Activated B cell treated with CpG ODN at 0.5 μM for 24 hours (primary cell): ENCODE measurements around the gene DRC1. TPM values are rescaled to one million over a fixed set of nuclear protein-coding genes. Genes with fewer than 3 reads are reported as not detected.

ENCODE experiments used
- ATAC-seq: fragments of 200-7000 bp; cut with Tn5 transposase; one replicate; pipeline ENCODE4 v1.10.0; 2021; ENCODE audit warnings: low read depth, mild to moderate bottlenecking, moderate library complexity
- CTCF ChIA-PET: fragments of 350-600 bp; sonication (Branson Sonifier 250); formaldehyde crosslinking; loops from one replicate; lab custom pipeline; 2021; ENCODE audit warnings: antibody characterized with exemption; lab: Charles Lee
- POLR2A ChIA-PET: fragments of 350-600 bp; sonication (Branson Sonifier 250); formaldehyde crosslinking; loops from one replicate; lab custom pipeline; 2021; ENCODE audit warnings: antibody characterized with exemption; lab: Charles Lee
- DNase-seq: peaks from one replicate; pipeline ENCODE4 v3.0.0; 2022
- H3K27ac Mint-ChIP-seq: one replicate; pipeline ENCODE4 v1.8.0; 2020; ENCODE audit warnings: mixed read lengths
- H3K27me3 Mint-ChIP-seq: one replicate; pipeline ENCODE4 v1.8.0; 2021; ENCODE audit warnings: mixed read lengths
- H3K36me3 Mint-ChIP-seq: one replicate; pipeline ENCODE4 v1.8.0; 2021; ENCODE audit warnings: low read depth, mixed read lengths
- H3K4me1 Mint-ChIP-seq: one replicate; pipeline ENCODE4 v1.8.0; 2021; ENCODE audit warnings: mixed read lengths
- H3K4me3 Mint-ChIP-seq: one replicate; pipeline ENCODE4 v1.8.0; 2020; ENCODE audit warnings: mild to moderate bottlenecking, mixed read lengths
- H3K9me3 Mint-ChIP-seq: one replicate; pipeline ENCODE4 v1.8.0; 2020; ENCODE audit warnings: mixed read lengths
- intact Hi-C: fragments of 100-400 bp; cut with micrococcal nuclease; formaldehyde crosslinking; loops from one replicate; pipeline ENCODE4 v1.15.1; 2024
- total RNA-seq: library from RNA; stranded (reverse); gene quantifications from 2 replicates; pipeline ENCODE4 v1.2.3, GENCODE V29; 2022
- TF ChIP-seq, protein P1 (sequence below): fragments of 200-600 bp; IDR thresholded peaks from one replicate; pipeline ENCODE4 v1.8.0; 2022; ENCODE audit warnings: antibody characterized with exemption, mild to moderate bottlenecking

The DRC1 gene
- total RNA-seq, 1 donor from 2014 or later, result not detected

DNA sequence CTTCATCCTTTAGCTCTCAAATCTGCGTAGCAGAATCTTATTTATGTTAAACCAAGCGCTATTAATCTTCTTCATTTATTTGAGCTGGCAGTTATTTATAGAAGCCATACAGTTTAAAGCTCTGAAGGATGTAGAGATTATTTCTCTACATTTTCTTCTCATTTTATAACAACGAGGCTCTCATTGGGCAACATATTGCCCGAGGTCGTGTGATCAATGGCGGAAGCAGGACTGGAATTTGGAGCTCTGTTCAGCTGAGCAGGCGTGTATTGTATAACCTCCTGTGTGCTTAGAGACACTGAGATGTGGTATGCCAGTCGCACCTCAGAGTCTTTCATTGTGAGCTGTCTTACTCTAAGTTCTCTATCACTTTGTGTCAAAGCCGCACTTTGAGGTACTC lies 17.5 kb upstream of the DRC1 start:
- no peaks in the 10 kb centered on the region for H3K9me3 Mint-ChIP-seq
- DNase-seq (no peak), ATAC-seq (no peak)
- no peaks in the 10 kb centered on the region for H3K27me3 Mint-ChIP-seq
- ChIA-PET POLR2A (no interaction called here), CTCF (no interaction called here)
- intact Hi-C loops, result no loop called here
- peaks cover 47% of the 10 kb centered on the region for H3K36me3 Mint-ChIP-seq
- TF ChIP-seq, protein P1, sequence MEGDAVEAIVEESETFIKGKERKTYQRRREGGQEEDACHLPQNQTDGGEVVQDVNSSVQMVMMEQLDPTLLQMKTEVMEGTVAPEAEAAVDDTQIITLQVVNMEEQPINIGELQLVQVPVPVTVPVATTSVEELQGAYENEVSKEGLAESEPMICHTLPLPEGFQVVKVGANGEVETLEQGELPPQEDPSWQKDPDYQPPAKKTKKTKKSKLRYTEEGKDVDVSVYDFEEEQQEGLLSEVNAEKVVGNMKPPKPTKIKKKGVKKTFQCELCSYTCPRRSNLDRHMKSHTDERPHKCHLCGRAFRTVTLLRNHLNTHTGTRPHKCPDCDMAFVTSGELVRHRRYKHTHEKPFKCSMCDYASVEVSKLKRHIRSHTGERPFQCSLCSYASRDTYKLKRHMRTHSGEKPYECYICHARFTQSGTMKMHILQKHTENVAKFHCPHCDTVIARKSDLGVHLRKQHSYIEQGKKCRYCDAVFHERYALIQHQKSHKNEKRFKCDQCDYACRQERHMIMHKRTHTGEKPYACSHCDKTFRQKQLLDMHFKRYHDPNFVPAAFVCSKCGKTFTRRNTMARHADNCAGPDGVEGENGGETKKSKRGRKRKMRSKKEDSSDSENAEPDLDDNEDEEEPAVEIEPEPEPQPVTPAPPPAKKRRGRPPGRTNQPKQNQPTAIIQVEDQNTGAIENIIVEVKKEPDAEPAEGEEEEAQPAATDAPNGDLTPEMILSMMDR, result no peak
- H3K27ac Mint-ChIP-seq, result no peak overlapping the region
- H3K4me1 Mint-ChIP-seq, result peaks cover 4% of the 10 kb centered on the region
- no peak overlapping the region for H3K4me3 Mint-ChIP-seq

DNA sequence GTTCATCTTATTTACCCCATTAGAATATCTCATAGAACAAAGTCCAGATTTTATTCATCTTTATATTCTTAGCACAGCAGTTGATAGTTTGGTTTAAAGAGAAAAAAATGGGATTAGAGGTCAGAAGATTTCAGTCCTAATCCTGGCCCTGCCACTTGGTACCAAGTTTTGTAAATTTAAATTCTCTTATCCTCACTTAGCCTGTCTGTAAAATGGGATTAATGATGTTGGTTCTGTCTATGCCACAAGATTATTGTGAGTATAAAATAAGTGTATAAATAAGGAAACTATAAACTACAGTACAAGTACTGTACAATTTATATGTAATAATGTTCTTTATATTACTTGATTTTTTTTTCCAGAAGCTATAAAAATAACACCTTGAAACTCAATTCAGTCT lies 17.1 kb upstream of the DRC1 start:
- ATAC-seq, result no peak
- Mint-ChIP-seq H3K9me3 (no peaks in the 10 kb centered on the region), H3K27ac (no peak overlapping the region), H3K4me1 (peaks cover 4% of the 10 kb centered on the region), H3K36me3 (peaks cover 49% of the 10 kb centered on the region), H3K4me3 (no peak overlapping the region), H3K27me3 (no peaks in the 10 kb centered on the region)
- intact Hi-C loops, result no loop called here
- POLR2A ChIA-PET, result no interaction called here
- DNase-seq, result no peak
- TF ChIP-seq, protein P1, result no peak
- CTCF ChIA-PET, result no interaction called here

DNA sequence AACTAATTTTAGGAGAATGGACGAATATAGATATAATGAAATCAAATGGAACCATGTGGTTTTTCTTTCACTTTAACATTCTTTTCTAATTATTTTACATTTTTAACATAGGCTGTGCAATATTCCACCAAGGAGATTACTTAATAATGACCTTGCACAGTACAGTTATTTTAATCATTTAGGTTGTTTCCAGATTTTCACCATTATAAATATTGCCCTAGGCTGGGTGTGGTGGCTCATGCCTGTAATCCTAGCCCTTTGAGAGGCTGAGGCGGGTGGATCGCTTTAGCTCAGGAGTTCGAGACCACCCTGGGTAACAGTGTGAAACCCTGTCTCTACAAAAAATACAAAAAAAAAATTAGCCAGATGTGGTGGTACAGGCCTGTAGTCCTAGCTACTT lies 14.5 kb upstream of the DRC1 start:
- ATAC-seq, result no peak
- TF ChIP-seq, protein P1, result no peak
- Mint-ChIP-seq H3K4me1 (peaks cover 4% of the 10 kb centered on the region), H3K4me3 (no peak overlapping the region), H3K27ac (no peak overlapping the region), H3K36me3 (peaks cover 56% of the 10 kb centered on the region), H3K9me3 (no peaks in the 10 kb centered on the region), H3K27me3 (no peaks in the 10 kb centered on the region)
- intact Hi-C loops, result no loop called here
- ChIA-PET CTCF (no interaction called here), POLR2A (no interaction called here)
- DNase-seq, result no peak

- Mint-ChIP-seq H3K27me3 (no peaks in the 10 kb centered on the region), H3K4me1 (no peaks in the 10 kb centered on the region), H3K36me3 (peaks cover 43% of the 10 kb centered on the region), H3K9me3 (no peaks in the 10 kb centered on the region), H3K4me3 (no peak overlapping the region), H3K27ac (no peak overlapping the region)
- DNase-seq (no peak), ATAC-seq (no peak)
- ChIA-PET POLR2A (no interaction called here), CTCF (no interaction called here)
- intact Hi-C loops, result no loop called here
- TF ChIP-seq, protein P1, result no peak
Observed at GRCh38 chr2:26394694-26395093, 7.0 kb upstream of the DRC1 start.

DNA sequence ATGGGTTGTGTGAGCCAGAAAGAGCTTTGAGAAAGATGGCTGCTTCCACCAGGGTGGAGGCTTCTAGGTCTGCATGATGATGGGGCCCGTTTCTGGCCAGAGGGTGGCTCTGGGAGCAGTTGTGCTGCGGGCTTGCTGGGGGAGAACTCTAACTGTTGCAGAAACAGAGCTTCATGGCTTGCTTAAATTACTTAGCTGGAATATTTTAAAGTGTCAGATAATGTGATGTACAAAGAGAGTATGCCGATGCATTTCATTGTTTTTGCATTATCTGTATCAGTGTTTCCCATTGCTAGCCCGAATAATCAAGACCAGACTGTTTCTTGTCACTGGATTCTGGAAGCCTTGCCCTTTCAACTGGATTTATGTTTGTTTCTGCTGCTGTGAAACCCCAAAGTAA lies 6.3 kb upstream of the DRC1 start:
- H3K9me3 Mint-ChIP-seq, result no peaks in the 10 kb centered on the region
- POLR2A ChIA-PET, result no interaction called here
- H3K27me3 Mint-ChIP-seq, result no peaks in the 10 kb centered on the region
- CTCF ChIA-PET, result no interaction called here
- H3K36me3 Mint-ChIP-seq, result peaks cover 38% of the 10 kb centered on the region
- no peaks in the 10 kb centered on the region for H3K4me1 Mint-ChIP-seq
- TF ChIP-seq, protein P1, result no peak
- H3K4me3 Mint-ChIP-seq, result no peak overlapping the region
- intact Hi-C loops, result no loop called here
- no peak for ATAC-seq
- H3K27ac Mint-ChIP-seq, result no peak overlapping the region
- DNase-seq, result no peak
